Stimulated activated CD8-positive, alpha-beta memory T cell treated with anti-CD3 and anti-CD28 coated beads, Interleukin-12 subunit alpha, Interleukin-12 subunit beta, amount 100 ng/mL, for 24 hours (primary cell): Measurements from ENCODE around the gene GSE1.

Experiments
- DNase-seq: peaks from one replicate; pipeline ENCODE4 v3.0.0-alpha.2; 2020; ENCODE audit errors: extremely low read depth

The GSE1 gene

GRCh38 chr16:85573696-85574641 is 39.2 kb upstream of the GSE1 start:
- no peak for DNase-seq

GRCh38 chr16:85574672-85575475 is 38.2 kb upstream of the GSE1 start:
- no peak for DNase-seq

GRCh38 chr16:85575920-85576319 is 37.2 kb upstream of the GSE1 start:
- no peak for DNase-seq

- no peak for DNase-seq
Observed at GRCh38 chr16:85576944-85577343, 36.2 kb upstream of the GSE1 start.

GRCh38 chr16:85577899-85578598 is 35.1 kb upstream of the GSE1 start:
- no peak for DNase-seq

GRCh38 chr16:85578599-85578948 is 34.5 kb upstream of the GSE1 start:
- no peak for DNase-seq

GRCh38 chr16:85579191-85579590 is 33.9 kb upstream of the GSE1 start:
- no peak for DNase-seq

- DNase-seq, result no peak
Observed at GRCh38 chr16:85579923-85580580, 33.1 kb upstream of the GSE1 start.

GRCh38 chr16:85580684-85581083 is 32.4 kb upstream of the GSE1 start:
- DNase-seq, result no peak

GRCh38 chr16:85582229-85582991 is 30.7 kb upstream of the GSE1 start:
- no peak for DNase-seq

- no peak for DNase-seq
Observed at GRCh38 chr16:85583491-85584181, 29.5 kb upstream of the GSE1 start.

GRCh38 chr16:85584267-85584666 is 28.9 kb upstream of the GSE1 start:
- no peak for DNase-seq

- no peak for DNase-seq
Observed at GRCh38 chr16:85584819-85585282, 28.3 kb upstream of the GSE1 start.

- no peak for DNase-seq
Observed at GRCh38 chr16:85585711-85586110, 27.4 kb upstream of the GSE1 start.

- DNase-seq, result no peak
Observed at GRCh38 chr16:85586380-85587104, 26.6 kb upstream of the GSE1 start.

- no peak for DNase-seq
Observed at GRCh38 chr16:85587762-85588556, 25.2 kb upstream of the GSE1 start.

GRCh38 chr16:85588562-85589503 is 24.3 kb upstream of the GSE1 start:
- no peak for DNase-seq
